ENCODE measurements around the gene TMEM183A.

- TF ChIP-seq CTCF (IDR thresholded peaks at IDR 0.05; ENCODE audit: low read length) (no peak), EZH2phosphoT487 (IDR thresholded peaks at IDR 0.05; ENCODE audit: low read length) (no peak)
These were observed 48.8 kb downstream of the TMEM183A start for GRCh38 chr1:203056012-203056411.

Measured in MM.1S (cell line).